ENCODE results near the gene PARD6G. TPM values are rescaled to one million over a fixed set of nuclear protein-coding genes. Genes with fewer than 3 reads are reported as not detected.

The PARD6G gene
- total and polyA plus RNA-seq, 2 experiments from 2014 or later, result 0.22 to 0.53 TPM

DNA sequence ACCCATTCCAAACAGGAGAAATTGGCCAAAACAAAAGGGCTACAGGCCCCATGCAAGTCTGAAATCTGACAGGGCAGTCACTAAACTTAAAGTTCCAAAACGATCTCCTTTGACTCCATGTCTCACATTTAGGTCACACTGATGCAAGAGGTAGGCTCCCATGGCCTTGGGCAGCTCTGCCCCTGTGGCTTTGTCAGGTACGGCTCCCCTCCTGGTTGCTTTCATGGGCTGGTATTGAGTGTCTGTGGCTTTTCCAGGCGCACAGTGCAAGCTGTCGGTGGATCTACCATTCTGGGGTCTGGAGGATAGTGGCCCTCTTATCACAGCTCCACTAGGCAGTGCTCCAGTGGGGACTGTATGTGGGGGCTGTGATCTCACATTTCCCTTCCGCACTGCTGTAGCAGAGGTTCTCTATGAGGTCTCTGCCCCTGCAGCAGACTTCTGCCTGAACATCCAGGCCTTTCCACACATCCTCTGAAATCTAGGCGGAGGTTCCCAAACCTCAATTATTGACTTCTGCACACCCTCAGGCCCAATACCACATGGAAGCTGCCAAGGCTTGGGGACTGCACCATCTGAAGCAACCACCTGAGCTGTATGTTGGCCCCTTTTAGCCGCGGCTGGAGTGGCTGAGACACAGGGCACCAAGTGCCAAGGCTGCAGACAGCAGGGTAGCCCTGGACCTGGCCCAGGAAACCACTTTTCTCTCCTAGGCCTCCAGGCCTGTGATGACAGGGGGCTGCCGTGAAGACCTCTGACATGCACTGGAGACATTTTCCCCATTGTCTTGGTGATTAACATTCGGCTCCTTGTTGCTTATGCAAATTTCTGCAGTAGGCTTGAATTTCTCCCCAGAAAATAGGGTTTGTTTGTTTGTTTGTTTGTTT is 28.7 kb downstream of the PARD6G start:
- no peak overlapping the region for H3K9ac ChIP-seq
- H3K4me1 ChIP-seq (ENCODE audit: insufficient read depth), result no peaks in the 10 kb centered on the region
- no peak overlapping the region for H3K27ac ChIP-seq
- H3K27me3 ChIP-seq (replicated peaks; ENCODE audit: insufficient read depth), result peaks cover 21% of the 10 kb centered on the region; the same call in 1 of the 2 replicates
- no peak overlapping the region for H2AFZ ChIP-seq
- in situ Hi-C loops (cut with MboI), result no loop called here
- H3K4me2 ChIP-seq (ENCODE audit: unreplicated experiment), result no peak overlapping the region
- no peaks in the 10 kb centered on the region for H3K79me2 ChIP-seq (ENCODE audit: insufficient read depth)
- no peaks in the 10 kb centered on the region for H4K20me1 ChIP-seq (ENCODE audit: insufficient read depth)
- H3K4me3 ChIP-seq, result no peak overlapping the region
- H3K9me3 ChIP-seq (ENCODE audit: low read depth), result no peaks in the 10 kb centered on the region
- H3K9me2 ChIP-seq (ENCODE audit: insufficient read depth), result no peaks in the 10 kb centered on the region
- WGBS, 2 experiments (ENCODE audit: low coverage in 1 of 2, low lambda C conversion rate in 2 of 2, missing lambda C conversion rate in 2 of 2), result 67 to 71% methylated on average over 10 of the region's 10 CpGs
- TF ChIP-seq EZH2phosphoT487 (IDR thresholded peaks at IDR 0.05; ENCODE audit: insufficient read depth, low read depth) (no peak), EZH2 (IDR thresholded peaks at IDR 0.05; ENCODE audit: insufficient read depth, poor library complexity, severe bottlenecking) (no peak)
- no peak for DNase-seq
- no peaks in the 10 kb centered on the region for H3K36me3 ChIP-seq (ENCODE audit: low read depth)
- H3F3A ChIP-seq (ENCODE audit: insufficient read depth), result no peaks in the 10 kb centered on the region

GRCh38 chr18:80213182-80213581 is 34.1 kb downstream of the PARD6G start:
- Histone ChIP-seq H3K9me2 (ENCODE audit: insufficient read depth) (no peaks in the 10 kb centered on the region), H2AFZ (no peak overlapping the region), H3K36me3 (ENCODE audit: low read depth) (no peaks in the 10 kb centered on the region), H3K4me3 (no peak overlapping the region), H3K4me2 (ENCODE audit: unreplicated experiment) (no peak overlapping the region), H3K9me3 (ENCODE audit: low read depth) (no peaks in the 10 kb centered on the region), H3K27me3 (replicated peaks; ENCODE audit: insufficient read depth) (0 out of 2 replicates have a peak, but pooled peaks cover 7% of the 10 kb centered on the region), H3K9ac (no peak overlapping the region), H3K4me1 (ENCODE audit: insufficient read depth) (no peaks in the 10 kb centered on the region), H3K27ac (no peak overlapping the region), H4K20me1 (ENCODE audit: insufficient read depth) (no peaks in the 10 kb centered on the region), H3F3A (ENCODE audit: insufficient read depth) (no peaks in the 10 kb centered on the region), H3K79me2 (ENCODE audit: insufficient read depth) (no peaks in the 10 kb centered on the region)
- TF ChIP-seq EZH2phosphoT487 (IDR thresholded peaks at IDR 0.05; ENCODE audit: insufficient read depth, low read depth) (no peak), EZH2 (IDR thresholded peaks at IDR 0.05; ENCODE audit: insufficient read depth, poor library complexity, severe bottlenecking) (no peak)
- in situ Hi-C loops (cut with MboI), result no loop called here
- no peak for DNase-seq
- WGBS, 2 experiments (ENCODE audit: low coverage in 1 of 2, low lambda C conversion rate in 2 of 2, missing lambda C conversion rate in 2 of 2), result 50 to 57% methylated on average over 2 of the region's 2 CpGs

DNA sequence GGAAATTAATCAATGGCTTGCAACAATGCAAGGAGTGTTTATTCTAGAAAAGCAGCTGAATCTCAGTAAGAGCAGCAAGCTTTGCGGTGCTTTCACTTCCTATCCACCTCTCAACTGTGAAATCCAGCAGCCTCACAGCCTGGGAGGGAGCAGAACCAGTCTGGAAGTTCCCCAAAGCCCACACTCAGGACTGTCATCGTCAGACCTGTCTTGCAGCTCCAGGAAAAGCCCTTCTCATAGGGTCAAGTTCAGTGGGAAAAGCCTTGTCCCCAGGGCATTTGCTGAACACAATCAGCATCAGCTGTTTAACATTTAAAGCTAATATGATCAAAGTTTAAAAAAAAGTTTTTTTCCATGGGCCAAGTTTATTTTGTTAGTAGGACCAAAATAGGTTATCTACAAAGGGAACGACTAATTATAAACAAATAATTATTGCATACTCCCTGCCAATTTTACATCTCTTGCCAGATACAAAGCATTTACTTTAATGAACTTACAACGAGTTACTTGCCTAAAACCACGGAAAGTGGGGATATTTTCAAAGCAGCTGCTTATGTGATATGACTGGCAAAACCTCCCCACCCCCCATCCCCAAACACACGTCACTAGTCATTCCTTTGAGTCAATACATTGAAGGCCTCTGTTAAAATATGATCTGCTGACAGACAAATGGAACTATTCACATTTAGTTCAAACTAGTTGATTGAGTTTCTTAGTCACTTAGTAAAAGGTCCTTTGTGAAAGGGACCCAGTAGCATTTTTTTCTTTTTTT is 36.8 kb downstream of the PARD6G start:
- Histone ChIP-seq H3K9me3 (ENCODE audit: low read depth) (no peaks in the 10 kb centered on the region), H3F3A (ENCODE audit: insufficient read depth) (no peaks in the 10 kb centered on the region), H4K20me1 (ENCODE audit: insufficient read depth) (no peaks in the 10 kb centered on the region), H2AFZ (no peak overlapping the region), H3K27ac (no peak overlapping the region), H3K9ac (no peak overlapping the region), H3K4me1 (ENCODE audit: insufficient read depth) (no peaks in the 10 kb centered on the region), H3K4me2 (ENCODE audit: unreplicated experiment) (no peak overlapping the region), H3K9me2 (ENCODE audit: insufficient read depth) (no peaks in the 10 kb centered on the region), H3K79me2 (ENCODE audit: insufficient read depth) (no peaks in the 10 kb centered on the region), H3K36me3 (ENCODE audit: low read depth) (no peaks in the 10 kb centered on the region), H3K27me3 (replicated peaks; ENCODE audit: insufficient read depth) (no peaks in the 10 kb centered on the region), H3K4me3 (no peak overlapping the region)
- no peak for TF ChIP-seq EZH2phosphoT487 (IDR thresholded peaks at IDR 0.05; ENCODE audit: insufficient read depth, low read depth)
- no peak for TF ChIP-seq EZH2 (IDR thresholded peaks at IDR 0.05; ENCODE audit: insufficient read depth, poor library complexity, severe bottlenecking)
- WGBS, 2 experiments (ENCODE audit: low coverage in 1 of 2, low lambda C conversion rate in 2 of 2, missing lambda C conversion rate in 2 of 2), result 44 to 50% methylated on average over 6 of the region's 6 CpGs
- in situ Hi-C loops (cut with MboI), result no loop called here
- no peak for DNase-seq

- H2AFZ ChIP-seq, result no peak overlapping the region
- H3K27ac ChIP-seq, result no peak overlapping the region
- in situ Hi-C loops (cut with MboI), result no loop called here
- no peak overlapping the region for H3K4me3 ChIP-seq
- H3K27me3 ChIP-seq (replicated peaks; ENCODE audit: insufficient read depth), result no peaks in the 10 kb centered on the region
- TF ChIP-seq EZH2 (IDR thresholded peaks at IDR 0.05; ENCODE audit: insufficient read depth, poor library complexity, severe bottlenecking) (no peak), EZH2phosphoT487 (IDR thresholded peaks at IDR 0.05; ENCODE audit: insufficient read depth, low read depth) (no peak)
- no peaks in the 10 kb centered on the region for H3K36me3 ChIP-seq (ENCODE audit: low read depth)
- H3K79me2 ChIP-seq (ENCODE audit: insufficient read depth), result no peaks in the 10 kb centered on the region
- no peaks in the 10 kb centered on the region for H4K20me1 ChIP-seq (ENCODE audit: insufficient read depth)
- no peak overlapping the region for H3K4me2 ChIP-seq (ENCODE audit: unreplicated experiment)
- no peaks in the 10 kb centered on the region for H3K9me2 ChIP-seq (ENCODE audit: insufficient read depth)
- H3F3A ChIP-seq (ENCODE audit: insufficient read depth), result no peaks in the 10 kb centered on the region
- H3K9me3 ChIP-seq (ENCODE audit: low read depth), result no peaks in the 10 kb centered on the region
- no peaks in the 10 kb centered on the region for H3K4me1 ChIP-seq (ENCODE audit: insufficient read depth)
- DNase-seq, result no peak
- H3K9ac ChIP-seq, result no peak overlapping the region
- WGBS, 2 experiments (ENCODE audit: low coverage in 1 of 2, low lambda C conversion rate in 2 of 2, missing lambda C conversion rate in 2 of 2), result 65 to 66% methylated on average over 4 of the region's 4 CpGs
Observed at GRCh38 chr18:80208620-80209019, 38.7 kb downstream of the PARD6G start.

All from GM23248 (cell line).